IPS-18a (cell line): Measurements from ENCODE around the gene AFDN.

Experiments used
- H3K27ac ChIP-seq: one replicate; pipeline ENCODE4 v1.5.1; 2013; ENCODE audit warnings: low read length
- H3K27me3 ChIP-seq: one replicate; pipeline ENCODE4 v1.6.1; 2013; ENCODE audit warnings: mild to moderate bottlenecking, low read length; ENCODE audit not compliant: control insufficient read depth, insufficient read depth
- H3K36me3 ChIP-seq: one replicate; pipeline ENCODE4 v1.6.1; 2013; ENCODE audit warnings: low read depth, low read length; ENCODE audit not compliant: control insufficient read depth
- H3K4me1 ChIP-seq: one replicate; pipeline ENCODE4 v1.6.1; 2013; ENCODE audit warnings: low read depth, low read length; ENCODE audit not compliant: control insufficient read depth
- H3K4me3 ChIP-seq: one replicate; pipeline ENCODE4 v1.5.1; 2013; ENCODE audit warnings: low read length
- H3K9ac ChIP-seq: one replicate; pipeline ENCODE4 v1.6.1; 2013; ENCODE audit warnings: mild to moderate bottlenecking, low read length, moderate library complexity
- H3K9me3 ChIP-seq: one replicate; pipeline ENCODE4 v1.6.1; 2013; ENCODE audit warnings: low read depth, low read length; ENCODE audit not compliant: control insufficient read depth

AFDN gene

DNA sequence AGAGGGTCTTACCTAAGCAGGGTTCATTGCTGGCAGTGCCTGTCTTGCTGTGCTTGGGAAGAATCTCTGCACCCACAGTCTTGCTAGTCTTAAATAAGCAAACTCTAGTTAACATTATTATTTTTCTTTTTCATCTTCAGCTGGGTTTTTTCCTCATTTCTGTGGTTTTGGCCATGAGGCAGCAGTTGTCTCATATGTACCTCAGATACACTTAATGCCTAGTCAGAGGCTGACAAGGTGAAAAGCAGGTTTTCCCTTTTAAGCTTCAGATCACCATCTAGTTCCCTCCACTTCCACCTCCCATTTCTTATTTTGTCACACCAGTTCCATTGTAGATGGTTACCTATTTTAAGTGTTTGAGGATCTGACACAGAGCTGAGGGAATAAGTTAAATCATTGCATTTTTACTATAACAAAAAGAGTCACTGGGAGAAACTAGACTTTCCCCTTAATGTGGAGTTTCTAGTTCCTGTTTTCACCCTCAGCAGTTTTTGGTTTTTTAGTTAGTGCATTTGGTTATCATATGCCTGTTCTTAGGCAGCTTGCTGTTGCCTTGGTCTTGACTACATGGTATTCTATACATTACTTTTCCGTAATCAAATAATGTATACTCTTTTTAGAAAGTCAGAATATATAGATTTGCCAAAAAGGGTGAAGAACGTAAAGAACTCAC is 46.0 kb downstream of the AFDN start:
- H3K4me1 ChIP-seq, result no peaks in the 10 kb centered on the region
- H3K36me3 ChIP-seq, result peaks cover 44% of the 10 kb centered on the region
- H3K9me3 ChIP-seq, result no peaks in the 10 kb centered on the region
- no peak overlapping the region for H3K27ac ChIP-seq
- no peaks in the 10 kb centered on the region for H3K27me3 ChIP-seq
- no peak overlapping the region for H3K9ac ChIP-seq
- H3K4me3 ChIP-seq, result no peak overlapping the region

- Histone ChIP-seq H3K36me3 (peaks cover 50% of the 10 kb centered on the region), H3K9me3 (no peaks in the 10 kb centered on the region), H3K4me3 (no peak overlapping the region), H3K4me1 (peaks cover 27% of the 10 kb centered on the region), H3K27ac (no peak overlapping the region), H3K27me3 (no peaks in the 10 kb centered on the region), H3K9ac (no peak overlapping the region)
Observed at GRCh38 chr6:167877994-167878779, 51.5 kb downstream of the AFDN start.

GRCh38 chr6:167879612-167880011 is 52.9 kb downstream of the AFDN start:
- Histone ChIP-seq H3K9me3 (no peaks in the 10 kb centered on the region), H3K4me1 (peaks cover 27% of the 10 kb centered on the region), H3K27me3 (no peaks in the 10 kb centered on the region), H3K4me3 (no peak overlapping the region), H3K9ac (no peak overlapping the region), H3K27ac (no peak overlapping the region), H3K36me3 (peaks cover 63% of the 10 kb centered on the region)

GRCh38 chr6:167881327-167881726 is 54.6 kb downstream of the AFDN start:
- peaks cover 53% of the 10 kb centered on the region for H3K36me3 ChIP-seq
- H3K27me3 ChIP-seq, result no peaks in the 10 kb centered on the region
- H3K27ac ChIP-seq, result peak overlapping the region; percentile 18
- peak overlapping the region; percentile 21 for H3K9ac ChIP-seq
- no peaks in the 10 kb centered on the region for H3K9me3 ChIP-seq
- H3K4me3 ChIP-seq, result no peak overlapping the region
- H3K4me1 ChIP-seq, result peaks cover 27% of the 10 kb centered on the region

DNA sequence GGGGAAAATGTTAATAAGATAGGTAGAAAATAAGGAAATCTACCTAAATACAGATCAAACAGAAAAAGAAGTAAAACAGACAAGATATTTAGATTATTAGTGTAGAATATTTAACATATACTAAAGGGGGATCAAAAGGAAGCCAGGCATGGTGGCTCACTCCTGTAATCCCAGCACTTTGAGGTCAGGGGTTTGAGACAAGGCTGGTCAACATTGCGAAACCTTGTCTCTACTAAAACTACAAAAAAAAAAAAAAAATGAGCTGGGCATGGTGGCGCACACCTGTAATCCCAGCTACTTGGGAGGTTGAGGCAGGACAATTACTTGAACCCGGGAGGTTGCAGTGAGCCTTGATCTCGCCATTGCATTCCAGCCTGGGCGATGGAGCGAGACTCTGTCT is 55.5 kb downstream of the AFDN start:
- Histone ChIP-seq H3K27me3 (no peaks in the 10 kb centered on the region), H3K27ac (no peak overlapping the region), H3K36me3 (peaks cover 51% of the 10 kb centered on the region), H3K9me3 (no peaks in the 10 kb centered on the region), H3K4me1 (peaks cover 27% of the 10 kb centered on the region), H3K9ac (no peak overlapping the region), H3K4me3 (no peak overlapping the region)

DNA sequence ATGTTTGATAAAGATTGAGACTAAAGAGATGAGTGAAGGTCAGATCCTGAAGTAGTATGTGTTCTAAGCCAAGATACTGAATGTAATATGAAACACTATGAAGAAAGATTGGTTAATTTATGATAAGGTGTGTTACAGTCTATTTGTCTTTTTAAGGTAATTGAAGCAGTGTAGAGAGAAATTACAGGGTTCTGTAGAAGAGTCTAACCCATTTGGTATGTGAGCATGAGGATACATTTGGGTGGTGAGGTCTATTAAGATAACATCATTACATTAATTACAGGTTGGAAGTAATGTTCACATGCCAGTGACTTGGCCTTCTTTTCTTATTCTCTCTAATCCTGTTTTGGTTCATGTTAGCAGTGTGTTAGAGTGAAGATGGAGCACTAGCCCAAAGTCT is 61.4 kb downstream of the AFDN start:
- no peaks in the 10 kb centered on the region for H3K9me3 ChIP-seq
- no peak overlapping the region for H3K27ac ChIP-seq
- peaks cover 15% of the 10 kb centered on the region for H3K4me1 ChIP-seq
- no peaks in the 10 kb centered on the region for H3K27me3 ChIP-seq
- H3K9ac ChIP-seq, result no peak overlapping the region
- H3K36me3 ChIP-seq, result peaks cover 46% of the 10 kb centered on the region
- H3K4me3 ChIP-seq, result no peak overlapping the region

DNA sequence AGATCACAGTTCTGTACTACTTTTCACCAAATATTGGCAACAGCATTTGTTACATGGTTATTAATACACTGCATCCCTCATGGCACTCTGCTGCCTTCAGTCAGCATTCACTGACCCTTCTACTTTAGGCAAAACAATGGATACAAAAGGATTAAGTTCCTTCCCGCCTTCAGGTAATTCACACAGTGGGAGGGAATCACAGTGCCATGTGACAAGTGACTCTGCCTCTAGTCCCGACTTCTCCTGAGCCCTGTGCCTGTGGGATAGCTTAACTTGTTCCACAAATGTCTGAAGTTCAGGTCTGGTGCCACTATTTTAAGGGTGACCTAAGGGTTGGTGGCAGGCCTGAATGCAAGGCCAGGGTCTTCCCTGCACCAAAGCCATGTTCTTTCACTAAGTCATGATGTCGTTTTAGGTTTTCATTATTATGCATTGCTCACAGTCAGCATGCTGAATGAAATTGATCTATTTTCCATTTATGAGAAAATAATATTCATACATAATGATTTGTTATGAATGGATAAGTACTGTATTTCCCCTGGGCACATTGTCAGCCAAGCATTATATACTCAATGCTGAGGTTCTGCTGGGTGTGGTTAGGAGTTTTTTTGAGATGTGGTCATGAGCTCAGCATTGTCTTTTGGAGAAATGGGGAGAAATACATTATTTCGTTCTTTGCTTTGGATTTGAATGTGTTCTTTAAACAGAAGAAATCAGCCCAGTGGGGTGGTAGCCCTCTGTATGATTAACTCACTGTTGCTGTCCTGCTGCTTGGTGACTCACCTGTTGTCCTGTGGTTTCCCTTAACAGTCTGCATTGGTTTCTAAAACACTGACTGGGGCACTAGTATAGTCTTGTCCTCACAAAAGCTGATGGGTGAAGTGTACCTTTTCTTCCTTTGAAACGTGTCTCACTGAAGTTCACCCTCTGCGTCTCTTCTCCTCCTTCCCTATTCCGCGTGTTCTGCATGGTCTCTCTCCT is 66.4 kb downstream of the AFDN start:
- Histone ChIP-seq H3K9ac (peak overlapping the region; percentile 52), H3K4me1 (peaks cover 31% of the 10 kb centered on the region), H3K36me3 (peaks cover 39% of the 10 kb centered on the region), H3K4me3 (peak overlapping the region; percentile 0), H3K27me3 (no peaks in the 10 kb centered on the region), H3K9me3 (no peaks in the 10 kb centered on the region), H3K27ac (peak overlapping the region; percentile 74)

- Histone ChIP-seq H3K27ac (no peak overlapping the region), H3K27me3 (no peaks in the 10 kb centered on the region), H3K4me1 (peaks cover 31% of the 10 kb centered on the region), H3K9me3 (no peaks in the 10 kb centered on the region), H3K9ac (no peak overlapping the region), H3K36me3 (peaks cover 40% of the 10 kb centered on the region), H3K4me3 (no peak overlapping the region)
Observed at GRCh38 chr6:167894965-167895364, 68.3 kb downstream of the AFDN start.

DNA sequence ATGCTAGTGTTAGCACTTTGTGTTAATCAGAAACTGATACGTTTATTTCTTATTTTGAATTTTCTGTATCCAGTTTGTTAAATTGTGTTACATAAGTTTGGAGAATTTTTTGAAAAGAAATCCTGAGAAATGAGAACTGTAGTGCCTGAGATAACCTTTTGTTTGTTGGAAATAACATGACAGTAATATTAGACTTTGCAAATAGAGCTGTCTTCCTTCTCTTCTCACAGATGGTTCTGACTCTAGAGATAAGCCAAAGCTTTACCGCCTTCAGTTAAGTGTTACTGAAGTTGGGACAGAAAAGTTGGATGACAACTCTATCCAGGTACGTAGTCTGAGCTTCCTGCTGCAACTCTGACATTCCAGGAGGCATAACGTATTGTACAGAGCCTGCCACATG is 69.9 kb downstream of the AFDN start:
- H3K36me3 ChIP-seq, result peaks cover 33% of the 10 kb centered on the region
- no peak overlapping the region for H3K9ac ChIP-seq

GRCh38 chr6:167898673-167899311 is 72.1 kb downstream of the AFDN start:
- Histone ChIP-seq H3K27me3 (no peaks in the 10 kb centered on the region), H3K4me1 (peaks cover 8% of the 10 kb centered on the region), H3K4me3 (no peak overlapping the region), H3K36me3 (peaks cover 48% of the 10 kb centered on the region), H3K9me3 (no peaks in the 10 kb centered on the region), H3K27ac (no peak overlapping the region), H3K9ac (no peak overlapping the region)

More for the DNA sequence above, 69.9 kb downstream of the AFDN start:
- no peak overlapping the region for H3K4me3 ChIP-seq
- H3K4me1 ChIP-seq, result peaks cover 29% of the 10 kb centered on the region
- no peaks in the 10 kb centered on the region for H3K9me3 ChIP-seq
- no peak overlapping the region for H3K27ac ChIP-seq
- H3K27me3 ChIP-seq, result no peaks in the 10 kb centered on the region

GRCh38 chr6:167904791-167905190 is 78.1 kb downstream of the AFDN start:
- Histone ChIP-seq H3K9me3 (no peaks in the 10 kb centered on the region), H3K4me1 (no peaks in the 10 kb centered on the region), H3K4me3 (no peak overlapping the region), H3K36me3 (peaks cover 64% of the 10 kb centered on the region), H3K27ac (no peak overlapping the region), H3K9ac (no peak overlapping the region), H3K27me3 (no peaks in the 10 kb centered on the region)
